Body of pancreas (tissue), 4 donors: ENCODE measurements around the gene FES.

Experiments
- CTCF ChIP-seq, 7 experiments: fragments of 450-650 bp in 4 of 7; fragments of 200-600 bp in 3 of 7; sonication (generic) in 3 of 7; IDR thresholded peaks; one replicate each; pipeline ENCODE4 v1.5.1; 2016 to 2019; ENCODE audit warnings: antibody characterized with exemption in 7 of 7
- POLR2A ChIP-seq, 3 donors: fragments of 450-650 bp; IDR thresholded peaks; one replicate each; pipeline ENCODE4 v1.6.1; 2016; ENCODE audit warnings: antibody characterized with exemption in 3 of 3, mild to moderate bottlenecking in 2 of 3

GRCh38 chr15:90883526-90883975 is 753 bp upstream of the FES start:
- TF ChIP-seq CTCF (IDR thresholded peaks at IDR 0.05): no peak
- no peak for TF ChIP-seq POLR2A (IDR thresholded peaks at IDR 0.05)
